ENCODE measurements around the gene HOXB6.

- TF ChIP-seq CTCF (conservative IDR thresholded peaks at IDR 0.05; ENCODE audit: low read depth, low read length) (no peak), EZH2 (IDR thresholded peaks at IDR 0.05; ENCODE audit: borderline replicate concordance, low read depth, low read length, poor library complexity, severe bottlenecking) (no peak)
These were observed 2.3 kb upstream of the HOXB6 start for GRCh38 chr17:48606892-48607614.
